G401 (cell line): ENCODE measurements around the gene GPR32. TPM values are rescaled to one million over a fixed set of nuclear protein-coding genes. Genes with fewer than 3 reads are reported as not detected.
"Not testable (repeated sequence)": the region's sequence is repeated elsewhere in the genome, so short reads cannot be mapped to it uniquely, and the experiment has no call there.

Source experiments
- DNase-seq: peaks from one replicate; pipeline ENCODE4 v3.0.0-alpha.2; 2015; ENCODE audit warnings: low spot score
- in situ Hi-C: cut with HindIII; loops from 2 replicates; pipeline ENCODE4 v1.10.0; 2016; ENCODE audit warnings: low sequenced_read_pairs, mixed read lengths
- total RNA-seq: library from RNA; depleted of rRNA; stranded (reverse); fragments of >200 nt; shearing (Covaris generic); gene quantifications from 2 replicates; pipeline ENCODE4 v1.2.3, GENCODE V29; 2014; rRNA removed

The GPR32 gene
- total RNA-seq, result not detected in 2 replicates

GRCh38 chr19:50770164-50770563 is at the start of gene GPR32:
Gene GPR32, plus strand, starts transcription at chr19:50770464. Its CDS starts 137 bp downstream, at chr19:50770601.
- DNase-seq, in situ Hi-C loops: not testable (repeated sequence)

- in situ Hi-C loops, result no loop called here
- DNase-seq, result peak; percentile 36
These were observed 49.3 kb upstream of the GPR32 start for GRCh38 chr19:50720921-50721381.

- DNase-seq, result peak; percentile 64
- in situ Hi-C loops, result no loop called here
These were observed 48.7 kb upstream of the GPR32 start for GRCh38 chr19:50721441-50722137.

GRCh38 chr19:50722201-50723013 is 47.9 kb upstream of the GPR32 start:
- peak; percentile 16 for DNase-seq
- in situ Hi-C loops, result no loop called here

- DNase-seq, result peak; percentile 40
- in situ Hi-C loops, result no loop called here
These were observed 47.2 kb upstream of the GPR32 start, which contains the start of gene CLEC11A for GRCh38 chr19:50723069-50723468. Gene CLEC11A, plus strand, starts transcription at chr19:50723364. Its CDS starts 162 bp downstream, at chr19:50723526.

- in situ Hi-C loops, result no loop called here
- no peak for DNase-seq
These were observed 46.3 kb upstream of the GPR32 start for GRCh38 chr19:50723735-50724521.

GRCh38 chr19:50724522-50725217 is 45.6 kb upstream of the GPR32 start:
- in situ Hi-C loops, result no loop called here
- DNase-seq, result peak; percentile 100

GRCh38 chr19:50725218-50725910 is 44.9 kb upstream of the GPR32 start:
- in situ Hi-C loops, result no loop called here
- peak; percentile 27 for DNase-seq

- in situ Hi-C loops, result no loop called here
- DNase-seq, result no peak
These were observed 44.4 kb upstream of the GPR32 start for GRCh38 chr19:50725911-50726230.

GRCh38 chr19:50728084-50728737 is 42.1 kb upstream of the GPR32 start:
- DNase-seq, result peak; percentile 95
- in situ Hi-C loops, result no loop called here

- DNase-seq, result no peak
These were observed 40.4 kb upstream of the GPR32 start for GRCh38 chr19:50729894-50730293.

GRCh38 chr19:50735869-50736268 is 34.4 kb upstream of the GPR32 start:
- no peak for DNase-seq
- in situ Hi-C loops, result no loop called here

More at GRCh38 chr19:50729894-50730293, 40.4 kb upstream of the GPR32 start:
- in situ Hi-C loops, result no loop called here

- in situ Hi-C loops, result no loop called here
- DNase-seq, result no peak
These were observed 33.9 kb upstream of the GPR32 start for GRCh38 chr19:50736338-50736737.

- no peak for DNase-seq
- in situ Hi-C loops, result no loop called here
These were observed 30.9 kb upstream of the GPR32 start for GRCh38 chr19:50739132-50739913.

GRCh38 chr19:50739914-50740426 is 30.3 kb upstream of the GPR32 start:
- in situ Hi-C loops, result no loop called here
- no peak for DNase-seq

GRCh38 chr19:50741179-50741933 is 28.9 kb upstream of the GPR32 start:
- in situ Hi-C loops, result no loop called here
- no peak for DNase-seq
